ENCODE data around the gene MACROD2. TPM values are rescaled to one million over a fixed set of nuclear protein-coding genes. Genes with fewer than 3 reads are reported as not detected.

Gene MACROD2
- total RNA-seq, 4 donors from 2014 or later, result 4.6 to 33.0 (median 8.3) TPM

DNA sequence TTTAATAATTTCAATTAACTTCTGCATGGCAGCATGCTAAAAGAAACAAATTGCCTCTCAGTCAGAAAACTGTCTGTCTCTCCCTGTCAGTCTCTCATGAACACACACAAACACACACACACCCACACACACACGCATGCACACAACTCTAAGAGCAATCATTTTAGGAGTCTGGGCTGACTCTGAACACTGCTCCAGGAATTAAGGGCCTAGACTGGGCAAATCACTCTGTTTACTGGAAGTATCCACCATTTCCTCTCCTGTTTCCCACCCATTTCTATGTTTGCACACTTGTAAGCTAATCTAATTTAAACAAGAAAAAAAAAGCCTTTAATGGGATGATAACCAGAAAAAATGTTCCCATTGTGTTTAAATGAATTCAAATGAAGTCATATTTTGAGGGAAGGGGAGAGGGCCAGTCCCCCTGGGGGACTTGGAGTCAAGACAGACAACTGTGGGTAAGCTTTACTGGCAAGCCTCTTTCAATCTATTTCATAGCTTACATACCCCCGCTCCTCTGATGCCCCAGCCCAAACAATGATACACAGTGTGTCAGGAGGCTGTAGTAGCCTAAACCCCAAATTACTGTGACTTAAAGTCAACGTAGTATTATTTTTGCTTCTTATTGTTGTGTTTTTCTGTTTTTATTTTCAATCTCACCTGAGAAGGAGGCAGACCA lies 789.9 kb downstream of the MACROD2 start:
- Histone ChIP-seq H3K9me3 (no peaks in the 10 kb centered on the region), H3K36me3 (no peaks in the 10 kb centered on the region), H3K27me3 (no peaks in the 10 kb centered on the region), H3K27ac (no peak overlapping the region), H3K4me1 (no peaks in the 10 kb centered on the region), H3K4me3 (no peak overlapping the region)
- TF ChIP-seq POLR2AphosphoS5 (IDR thresholded peaks at IDR 0.05), result no peak
- no peak for TF ChIP-seq POLR2A (IDR thresholded peaks at IDR 0.05)
- TF ChIP-seq, protein P1, sequence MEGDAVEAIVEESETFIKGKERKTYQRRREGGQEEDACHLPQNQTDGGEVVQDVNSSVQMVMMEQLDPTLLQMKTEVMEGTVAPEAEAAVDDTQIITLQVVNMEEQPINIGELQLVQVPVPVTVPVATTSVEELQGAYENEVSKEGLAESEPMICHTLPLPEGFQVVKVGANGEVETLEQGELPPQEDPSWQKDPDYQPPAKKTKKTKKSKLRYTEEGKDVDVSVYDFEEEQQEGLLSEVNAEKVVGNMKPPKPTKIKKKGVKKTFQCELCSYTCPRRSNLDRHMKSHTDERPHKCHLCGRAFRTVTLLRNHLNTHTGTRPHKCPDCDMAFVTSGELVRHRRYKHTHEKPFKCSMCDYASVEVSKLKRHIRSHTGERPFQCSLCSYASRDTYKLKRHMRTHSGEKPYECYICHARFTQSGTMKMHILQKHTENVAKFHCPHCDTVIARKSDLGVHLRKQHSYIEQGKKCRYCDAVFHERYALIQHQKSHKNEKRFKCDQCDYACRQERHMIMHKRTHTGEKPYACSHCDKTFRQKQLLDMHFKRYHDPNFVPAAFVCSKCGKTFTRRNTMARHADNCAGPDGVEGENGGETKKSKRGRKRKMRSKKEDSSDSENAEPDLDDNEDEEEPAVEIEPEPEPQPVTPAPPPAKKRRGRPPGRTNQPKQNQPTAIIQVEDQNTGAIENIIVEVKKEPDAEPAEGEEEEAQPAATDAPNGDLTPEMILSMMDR (IDR thresholded peaks at IDR 0.05), result no peak
- no peak for TF ChIP-seq EP300 (IDR thresholded peaks at IDR 0.05; ENCODE audit: low read depth)
- WGBS, 2 donors (ENCODE audit: low coverage in 1 of 2), result 65 to 83% methylated on average over 3 of the region's 3 CpGs
- DNase-seq, result no peak
- intact Hi-C loops (cut with DNase I; ENCODE audit: low total_unique reads), result no loop called here
- in situ Hi-C loops (cut with MboI; ENCODE audit: low pct_ligation_motif_present in 1 of 4, low pct_unique_long_range_greater_than_20kb in 1 of 4, low sequenced_read_pairs in 3 of 4), result no loop called here

DNA sequence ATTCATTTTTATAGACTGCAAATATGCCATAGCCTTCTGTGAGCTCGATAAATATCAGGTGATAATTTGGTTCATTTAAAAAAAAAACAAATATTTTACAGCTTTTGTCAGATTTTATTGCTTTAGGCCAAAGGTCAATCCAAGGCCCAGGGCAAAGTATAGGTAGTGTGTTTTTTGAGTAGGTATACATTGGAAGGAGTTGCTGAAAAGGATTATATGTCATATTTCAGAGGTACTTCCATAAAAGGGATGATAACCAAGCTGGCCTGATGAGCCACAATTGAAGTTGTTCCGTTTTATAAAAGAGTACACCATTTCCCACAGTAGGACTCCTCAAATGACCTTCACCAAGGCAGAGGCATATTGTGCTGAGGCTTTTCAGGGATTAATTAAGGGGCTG lies 794.9 kb downstream of the MACROD2 start:
- no peaks in the 10 kb centered on the region for H3K9me3 ChIP-seq
- TF ChIP-seq POLR2AphosphoS5 (IDR thresholded peaks at IDR 0.05), result no peak
- TF ChIP-seq POLR2A (IDR thresholded peaks at IDR 0.05), result no peak
- TF ChIP-seq EP300 (IDR thresholded peaks at IDR 0.05; ENCODE audit: low read depth), result no peak
- TF ChIP-seq, protein P1 (IDR thresholded peaks at IDR 0.05), result no peak
- H3K36me3 ChIP-seq, result no peaks in the 10 kb centered on the region
- WGBS, 2 donors (ENCODE audit: low coverage in 1 of 2), result 38 to 62% methylated on average over 2 of the region's 2 CpGs
- no peaks in the 10 kb centered on the region for H3K27me3 ChIP-seq
- H3K4me3 ChIP-seq, result no peak overlapping the region
- no peak overlapping the region for H3K27ac ChIP-seq
- in situ Hi-C loops (cut with MboI; ENCODE audit: low pct_ligation_motif_present in 1 of 4, low pct_unique_long_range_greater_than_20kb in 1 of 4, low sequenced_read_pairs in 3 of 4), result no loop called here
- DNase-seq, result no peak
- no peaks in the 10 kb centered on the region for H3K4me1 ChIP-seq
- intact Hi-C loops (cut with DNase I; ENCODE audit: low total_unique reads), result no loop called here

DNA sequence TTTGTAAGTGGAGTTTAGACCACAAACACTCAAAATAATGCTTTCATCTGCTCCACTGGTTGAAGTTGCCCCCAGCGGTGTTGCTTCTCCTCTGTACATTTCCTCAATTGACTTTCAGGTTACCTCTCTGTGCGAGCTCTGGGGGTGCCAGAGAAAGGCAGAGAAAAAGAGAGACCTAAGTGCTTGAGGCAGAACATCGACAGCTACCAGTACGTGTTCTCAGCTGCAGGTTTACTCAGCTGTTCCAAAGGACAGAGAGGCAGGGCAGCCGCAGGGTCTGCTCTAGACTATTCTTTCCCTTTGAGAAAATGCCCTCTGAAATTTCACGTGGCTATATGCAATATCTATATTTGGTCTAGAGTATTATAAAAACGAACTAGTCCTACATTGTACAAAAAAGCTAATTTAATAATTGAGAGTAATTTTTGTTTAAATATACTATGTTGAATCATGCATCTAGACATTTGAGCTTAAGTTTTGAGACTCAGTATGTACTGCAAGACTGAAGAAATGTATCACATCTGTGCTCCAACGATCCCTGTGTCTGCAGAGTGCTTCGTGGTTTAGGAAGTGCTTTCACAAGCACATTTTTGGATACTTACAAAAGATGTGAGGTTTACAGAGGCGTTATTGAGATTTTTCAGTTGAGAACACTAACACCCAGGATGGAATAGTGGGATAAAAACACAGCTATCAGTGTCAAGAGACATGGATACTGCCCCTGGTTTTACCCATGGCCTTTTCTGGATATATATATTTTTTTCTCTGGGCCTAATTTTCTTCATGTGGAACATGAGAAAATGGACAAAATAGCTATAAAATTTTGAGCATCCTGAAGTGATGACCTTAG lies 795.7 kb downstream of the MACROD2 start:
- no peak overlapping the region for H3K27ac ChIP-seq
- no peaks in the 10 kb centered on the region for H3K27me3 ChIP-seq
- intact Hi-C loops (cut with DNase I; ENCODE audit: low total_unique reads) (no loop called here), in situ Hi-C loops (cut with MboI; ENCODE audit: low pct_ligation_motif_present in 1 of 4, low pct_unique_long_range_greater_than_20kb in 1 of 4, low sequenced_read_pairs in 3 of 4) (no loop called here)
- DNase-seq, result no peak
- H3K4me1 ChIP-seq, result no peaks in the 10 kb centered on the region
- H3K4me3 ChIP-seq, result no peak overlapping the region
- no peak for TF ChIP-seq POLR2AphosphoS5 (IDR thresholded peaks at IDR 0.05)
- no peak for TF ChIP-seq POLR2A (IDR thresholded peaks at IDR 0.05)
- TF ChIP-seq, protein P1 (IDR thresholded peaks at IDR 0.05), result no peak
- TF ChIP-seq EP300 (IDR thresholded peaks at IDR 0.05; ENCODE audit: low read depth), result no peak
- no peaks in the 10 kb centered on the region for H3K36me3 ChIP-seq
- no peaks in the 10 kb centered on the region for H3K9me3 ChIP-seq
- 67 to 68% methylated on average over 10 of the region's 10 CpGs for WGBS, 2 donors (ENCODE audit: low coverage in 1 of 2)

DNA sequence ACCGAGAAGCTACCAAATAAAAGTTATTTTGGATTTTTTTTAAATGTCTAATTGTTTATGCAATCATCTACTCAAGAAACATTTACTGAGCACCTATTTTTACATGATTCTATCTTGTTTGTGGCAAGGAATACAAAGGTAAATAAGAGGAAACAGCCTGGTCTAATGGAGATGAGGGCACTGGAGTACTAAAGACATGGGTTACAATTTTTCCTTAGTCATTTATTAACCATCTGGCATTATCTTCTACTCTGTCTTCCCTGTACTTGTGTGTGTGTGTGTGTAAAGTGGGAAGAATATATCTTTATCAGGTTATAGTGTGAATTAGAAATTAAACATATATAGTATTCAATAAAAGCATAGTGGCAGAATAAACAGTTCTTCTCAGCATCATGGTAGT lies 797.6 kb downstream of the MACROD2 start:
- no peak overlapping the region for H3K27ac ChIP-seq
- H3K27me3 ChIP-seq, result no peaks in the 10 kb centered on the region
- WGBS, 2 donors (ENCODE audit: low coverage in 1 of 2), result 89 to 100% methylated on average over 1 of the region's 1 CpG
- H3K4me1 ChIP-seq, result no peaks in the 10 kb centered on the region
- intact Hi-C loops (cut with DNase I; ENCODE audit: low total_unique reads) (no loop called here), in situ Hi-C loops (cut with MboI; ENCODE audit: low pct_ligation_motif_present in 1 of 4, low pct_unique_long_range_greater_than_20kb in 1 of 4, low sequenced_read_pairs in 3 of 4) (no loop called here)
- no peak for DNase-seq
- no peak for TF ChIP-seq POLR2A (IDR thresholded peaks at IDR 0.05)
- TF ChIP-seq, protein P1 (IDR thresholded peaks at IDR 0.05), result no peak
- no peaks in the 10 kb centered on the region for H3K9me3 ChIP-seq
- no peak overlapping the region for H3K4me3 ChIP-seq
- no peaks in the 10 kb centered on the region for H3K36me3 ChIP-seq
